Measurements from ENCODE around the gene CDK10.

The CDK10 gene

DNA sequence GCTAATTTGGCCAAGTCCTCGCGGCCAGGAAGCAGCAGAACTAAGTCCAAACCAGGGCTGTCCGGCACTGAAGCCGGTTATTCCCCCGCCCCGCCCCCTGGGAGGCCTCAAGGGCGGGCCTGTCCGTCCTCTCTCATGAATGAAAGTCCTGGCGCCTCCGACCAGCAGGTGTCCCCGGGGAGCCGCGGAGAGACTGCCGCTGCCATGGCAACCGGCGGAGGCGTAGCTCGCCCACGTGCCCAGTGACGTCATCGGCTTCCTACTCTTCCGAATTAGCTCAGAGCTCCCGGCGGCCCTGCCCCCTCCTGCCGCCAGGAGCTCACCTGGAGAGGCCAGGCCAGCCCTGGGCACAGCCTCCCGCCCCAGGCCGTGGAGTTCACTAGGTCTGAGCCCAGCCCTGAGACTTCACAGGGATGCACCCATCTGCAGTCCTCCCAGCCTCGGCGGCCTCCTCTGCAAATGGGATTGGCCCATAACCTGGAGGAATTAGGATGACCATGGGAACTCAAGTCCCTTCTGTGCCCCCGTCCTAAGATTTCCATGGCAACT, 13.7 kb downstream of the CDK10 start:
- peaks cover 27% of the 10 kb centered on the region for H3K4me1 Mint-ChIP-seq
- H3K27me3 Mint-ChIP-seq (ENCODE audit: low read depth, poor library complexity), result peaks cover 25% of the 10 kb centered on the region
- H3K9me3 Mint-ChIP-seq, result no peaks in the 10 kb centered on the region
- peaks cover 6% of the 10 kb centered on the region for H3K36me3 Mint-ChIP-seq (ENCODE audit: low read depth)
- DNase-seq, result peak; percentile 99
- H3K27ac Mint-ChIP-seq, result no peak overlapping the region
- peak overlapping the region; percentile 66 for H3K4me3 Mint-ChIP-seq
- peak; percentile 57 for TF ChIP-seq CTCF (IDR thresholded peaks at IDR 0.05)

- DNase-seq, result peak; percentile 53
- H3K4me3 Mint-ChIP-seq, result peak overlapping the region; percentile 78
- H3K9me3 Mint-ChIP-seq, result no peaks in the 10 kb centered on the region
- TF ChIP-seq CTCF (IDR thresholded peaks at IDR 0.05), result no peak
- H3K4me1 Mint-ChIP-seq, result peaks cover 21% of the 10 kb centered on the region
- H3K36me3 Mint-ChIP-seq (ENCODE audit: low read depth), result peaks cover 6% of the 10 kb centered on the region
- no peak overlapping the region for H3K27ac Mint-ChIP-seq
- H3K27me3 Mint-ChIP-seq (ENCODE audit: low read depth, poor library complexity), result peaks cover 27% of the 10 kb centered on the region
These were observed 14.3 kb downstream of the CDK10 start for GRCh38 chr16:89700649-89701424.

DNA sequence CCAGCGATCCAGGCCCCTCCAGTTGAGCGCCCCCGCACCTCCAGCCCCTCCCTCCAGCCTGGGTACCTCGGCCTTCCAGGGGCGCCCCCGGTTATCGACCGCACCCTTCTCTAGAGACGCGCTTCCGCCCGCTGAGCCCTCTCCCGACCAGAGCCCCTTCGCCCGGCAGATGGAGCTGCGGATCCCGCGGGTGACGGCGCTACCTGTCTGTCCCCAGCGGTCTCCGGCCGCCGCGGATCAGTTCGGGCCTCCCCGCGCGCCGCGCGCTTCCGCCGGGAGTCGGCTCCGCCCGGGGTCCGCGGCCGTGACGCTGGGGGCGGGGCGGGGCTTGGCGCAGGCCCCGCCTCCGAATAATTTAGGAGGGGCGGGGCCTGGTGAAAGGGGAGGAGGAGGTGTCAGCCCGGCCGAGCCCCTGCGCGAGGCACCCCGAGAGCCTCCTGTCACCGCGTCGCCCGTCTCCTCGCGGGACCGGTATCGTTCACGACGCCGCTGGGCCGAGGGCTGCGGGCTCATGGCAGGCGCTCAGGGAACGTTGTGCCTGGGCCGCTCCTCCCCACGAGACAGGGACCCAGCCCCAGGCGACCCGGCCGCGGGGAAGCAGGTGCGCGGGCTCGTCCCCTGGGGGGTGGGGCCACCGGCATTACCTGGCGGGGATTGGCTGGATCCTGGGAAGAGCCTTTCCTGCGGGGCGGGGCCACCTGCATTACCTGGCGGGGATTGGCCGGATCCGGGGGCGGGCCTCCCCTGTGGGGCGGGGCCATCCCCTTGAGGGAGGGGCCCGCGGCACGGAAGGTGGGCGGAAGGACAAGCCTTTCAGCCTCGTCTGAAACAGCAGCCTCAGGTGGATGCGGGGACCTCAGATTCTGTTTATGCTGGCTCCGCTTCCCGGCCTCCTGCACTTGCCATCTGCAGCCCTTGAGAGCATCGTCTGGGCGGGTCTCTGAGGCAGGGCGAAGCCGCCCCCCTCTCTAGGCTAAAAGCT, 15.2 kb downstream of the CDK10 start, which contains the start of gene SPATA2L:
SPATA2L (minus strand) TSS at position 281 of the 982 bp plus-strand sequence. CDS start 473 bp downstream, outside the sequence.
- Mint-ChIP-seq H3K4me1 (peaks cover 20% of the 10 kb centered on the region), H3K27me3 (ENCODE audit: low read depth, poor library complexity) (peaks cover 27% of the 10 kb centered on the region), H3K36me3 (ENCODE audit: low read depth) (peaks cover 6% of the 10 kb centered on the region), H3K9me3 (no peaks in the 10 kb centered on the region), H3K27ac (no peak within 1 kb of the TSS), H3K4me3 (peak within 1 kb of the TSS; percentile 78)
- peak; percentile 96 for DNase-seq
- TF ChIP-seq CTCF (IDR thresholded peaks at IDR 0.05), result no peak

DNA sequence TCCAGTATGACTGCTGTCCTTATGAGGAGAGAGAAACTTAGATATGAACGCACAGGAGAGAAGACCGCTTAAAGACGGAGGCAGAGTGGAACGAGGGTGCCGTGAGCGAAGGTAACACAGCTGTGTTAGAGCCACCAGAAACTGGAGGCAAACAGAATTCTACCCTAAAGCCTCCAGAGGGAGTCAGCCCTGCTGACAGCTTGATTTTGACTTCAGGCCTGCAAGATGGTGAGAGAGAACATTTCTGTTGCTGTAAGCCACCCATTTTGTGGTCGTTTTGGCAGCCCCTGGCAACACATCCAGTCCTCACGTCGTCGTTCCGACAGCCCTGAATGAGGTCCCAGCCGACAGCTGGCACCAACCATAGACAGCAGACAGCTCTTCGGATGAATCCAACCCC, 17.8 kb downstream of the CDK10 start:
- Mint-ChIP-seq H3K4me3 (no peak overlapping the region), H3K36me3 (ENCODE audit: low read depth) (peaks cover 1% of the 10 kb centered on the region), H3K9me3 (no peaks in the 10 kb centered on the region), H3K4me1 (peaks cover 19% of the 10 kb centered on the region), H3K27me3 (ENCODE audit: low read depth, poor library complexity) (peaks cover 27% of the 10 kb centered on the region), H3K27ac (no peak overlapping the region)
- DNase-seq, result no peak
- no peak for TF ChIP-seq CTCF (IDR thresholded peaks at IDR 0.05)

DNA sequence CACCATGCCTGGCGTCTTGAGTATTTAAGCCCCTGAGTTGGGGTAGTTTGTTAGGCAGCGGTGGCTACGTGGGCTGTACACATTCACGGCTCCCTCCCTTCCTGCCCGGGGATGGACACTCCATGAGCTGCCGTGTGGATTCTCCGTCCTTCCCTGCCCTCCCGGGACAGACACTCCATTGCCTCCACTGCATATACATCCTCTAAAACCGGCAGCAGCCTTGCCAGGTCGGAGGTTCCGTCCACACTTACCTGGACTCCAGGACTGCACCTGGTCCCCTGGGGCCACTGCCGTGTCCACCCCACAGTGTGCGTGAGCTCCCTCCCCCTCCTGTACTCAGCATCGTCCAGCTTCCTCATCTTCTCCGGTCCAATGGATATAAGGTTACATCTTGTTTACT, 18.5 kb downstream of the CDK10 start:
- no peaks in the 10 kb centered on the region for H3K36me3 Mint-ChIP-seq (ENCODE audit: low read depth)
- TF ChIP-seq CTCF (IDR thresholded peaks at IDR 0.05), result no peak
- DNase-seq, result no peak
- no peak overlapping the region for H3K4me3 Mint-ChIP-seq
- peaks cover 21% of the 10 kb centered on the region for H3K4me1 Mint-ChIP-seq
- no peak overlapping the region for H3K27ac Mint-ChIP-seq
- H3K9me3 Mint-ChIP-seq, result no peaks in the 10 kb centered on the region
- H3K27me3 Mint-ChIP-seq (ENCODE audit: low read depth, poor library complexity), result peaks cover 27% of the 10 kb centered on the region
